Cardiac fibroblast (primary cell): Measurements from ENCODE around the gene COMT.

Experiments
- DNase-seq, 2 donors: peaks; one replicate each; pipeline versions ENCODE4 v3.0.0 to v3.0.0-alpha.2; 2010; ENCODE audit warnings: low read depth in 2 of 2
- H3K4me3 ChIP-seq, 2 donors: replicated peaks in 1 of 2; 1 replicate in 1 of 2; 2 replicates in 1 of 2; pipeline ENCODE4 v1.5.1; 2011; ENCODE audit warnings: low read depth in 2 of 2, low read length in 2 of 2, mild to moderate bottlenecking in 2 of 2, moderate library complexity in 1 of 2
- CTCF ChIP-seq: IDR thresholded peaks from one replicate; pipeline ENCODE4 v1.5.1; 2011; ENCODE audit warnings: low read depth, mild to moderate bottlenecking, low read length, inconsistent platforms

The COMT gene

GRCh38 chr22:19964701-19965386, 23.3 kb downstream of the COMT start:
- no peak overlapping the region for H3K4me3 ChIP-seq
- no peak for TF ChIP-seq CTCF
- DNase-seq = no peak

- TF ChIP-seq CTCF = peak; percentile 40
- H3K4me3 ChIP-seq = no peak overlapping the region
- DNase-seq = no peak
Measured at GRCh38 chr22:19965771-19966709, 24.5 kb downstream of the COMT start.

- DNase-seq = no peak
- no peak for TF ChIP-seq CTCF
- no peak overlapping the region for H3K4me3 ChIP-seq
Measured at GRCh38 chr22:19966908-19967750, 25.6 kb downstream of the COMT start.

- no peak overlapping the region for H3K4me3 ChIP-seq
- no peak for DNase-seq
- no peak for TF ChIP-seq CTCF
Measured at GRCh38 chr22:19967850-19968449, 26.4 kb downstream of the COMT start.

- no peak for DNase-seq
- no peak overlapping the region for H3K4me3 ChIP-seq
- no peak for TF ChIP-seq CTCF
Measured at GRCh38 chr22:19968450-19968891, 26.9 kb downstream of the COMT start.

GRCh38 chr22:19969141-19969928, 27.8 kb downstream of the COMT start:
- no peak for DNase-seq
- H3K4me3 ChIP-seq = no peak overlapping the region
- TF ChIP-seq CTCF = no peak
